GM12865 (cell line): ENCODE measurements around the gene SORCS2.

ENCODE experiments used
- DNase-seq: peaks from one replicate; pipeline ENCODE4 v3.0.0; 2010; ENCODE audit warnings: low read depth
- H3K4me3 ChIP-seq: 2 replicates; pipeline ENCODE4 v1.5.1; 2011; ENCODE audit warnings: mild to moderate bottlenecking, low read depth, low read length, control low read depth
- TF ChIP-seq, protein P1 (sequence below): IDR thresholded peaks from 2 replicates; pipeline ENCODE4 v1.5.1; 2011; ENCODE audit warnings: low read length, control low read depth, low read depth, inconsistent platforms; ENCODE audit not compliant: insufficient read depth; ENCODE audit errors: missing control alignments

SORCS2 gene

DNA sequence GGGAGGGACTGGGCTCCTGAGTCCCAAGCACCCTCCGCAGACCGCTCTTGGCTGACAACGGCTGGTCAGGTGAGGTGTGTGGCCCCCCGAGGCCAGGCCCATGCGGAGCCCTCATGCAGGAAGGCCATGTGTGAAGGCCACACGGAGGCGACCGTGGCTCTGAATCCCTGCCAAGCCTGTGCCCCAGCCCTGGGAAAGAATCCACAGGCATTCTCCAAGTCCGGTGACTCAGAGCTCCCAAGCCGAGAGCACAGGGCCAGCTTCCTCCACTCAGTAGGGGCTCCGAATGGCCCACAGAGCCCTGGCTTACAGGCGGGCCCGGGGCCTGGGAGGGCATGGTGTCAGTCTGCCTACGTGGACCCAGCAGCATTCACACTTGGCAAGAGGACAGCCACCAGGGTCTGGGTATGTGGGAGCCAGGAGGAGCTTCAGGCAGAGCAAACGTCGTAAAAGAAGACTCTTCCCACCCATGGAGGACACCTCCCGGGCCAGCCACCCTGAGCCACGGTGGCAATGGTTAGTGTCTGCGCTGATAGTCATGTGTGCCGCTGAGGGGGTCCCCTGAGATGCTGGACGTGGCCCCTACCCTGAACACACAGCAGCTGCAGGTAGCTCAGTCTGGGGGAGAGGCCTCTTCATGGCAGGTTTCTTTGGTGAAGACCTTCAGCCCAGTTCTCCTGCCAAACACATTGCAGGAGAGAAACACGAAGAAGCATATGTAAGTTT is 136.7 kb downstream of the SORCS2 start:
- TF ChIP-seq, protein P1, sequence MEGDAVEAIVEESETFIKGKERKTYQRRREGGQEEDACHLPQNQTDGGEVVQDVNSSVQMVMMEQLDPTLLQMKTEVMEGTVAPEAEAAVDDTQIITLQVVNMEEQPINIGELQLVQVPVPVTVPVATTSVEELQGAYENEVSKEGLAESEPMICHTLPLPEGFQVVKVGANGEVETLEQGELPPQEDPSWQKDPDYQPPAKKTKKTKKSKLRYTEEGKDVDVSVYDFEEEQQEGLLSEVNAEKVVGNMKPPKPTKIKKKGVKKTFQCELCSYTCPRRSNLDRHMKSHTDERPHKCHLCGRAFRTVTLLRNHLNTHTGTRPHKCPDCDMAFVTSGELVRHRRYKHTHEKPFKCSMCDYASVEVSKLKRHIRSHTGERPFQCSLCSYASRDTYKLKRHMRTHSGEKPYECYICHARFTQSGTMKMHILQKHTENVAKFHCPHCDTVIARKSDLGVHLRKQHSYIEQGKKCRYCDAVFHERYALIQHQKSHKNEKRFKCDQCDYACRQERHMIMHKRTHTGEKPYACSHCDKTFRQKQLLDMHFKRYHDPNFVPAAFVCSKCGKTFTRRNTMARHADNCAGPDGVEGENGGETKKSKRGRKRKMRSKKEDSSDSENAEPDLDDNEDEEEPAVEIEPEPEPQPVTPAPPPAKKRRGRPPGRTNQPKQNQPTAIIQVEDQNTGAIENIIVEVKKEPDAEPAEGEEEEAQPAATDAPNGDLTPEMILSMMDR, result no peak
- no peak overlapping the region for H3K4me3 ChIP-seq
- DNase-seq, result no peak

DNA sequence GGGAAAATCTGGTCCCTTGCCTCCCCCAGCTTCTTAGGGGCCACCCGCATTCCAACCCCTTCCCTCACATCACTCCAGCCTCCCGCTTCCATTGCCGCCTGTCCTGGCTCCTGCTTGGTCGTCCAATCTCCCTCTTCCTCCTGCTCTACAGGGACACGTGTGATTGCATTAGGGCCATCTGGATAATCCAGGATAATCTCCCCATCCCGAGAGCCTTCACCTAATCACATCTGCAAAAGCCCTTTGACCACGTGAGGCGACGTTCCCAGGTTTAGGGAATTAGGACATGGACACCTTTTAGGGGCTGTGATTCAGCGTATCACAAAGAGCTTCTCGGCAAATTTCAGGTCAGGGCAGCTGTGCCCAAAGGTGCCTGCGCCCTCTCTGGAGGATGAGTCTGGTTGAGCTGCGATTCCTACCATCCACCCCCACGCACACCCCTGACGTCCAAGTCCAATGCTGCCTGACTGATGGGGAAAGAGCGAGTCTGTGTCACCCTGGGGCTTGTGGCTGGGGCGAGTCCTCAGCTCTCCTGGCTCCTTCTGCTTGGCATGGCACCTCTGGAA is 137.8 kb downstream of the SORCS2 start:
- no peak for DNase-seq
- TF ChIP-seq, protein P1, result no peak
- H3K4me3 ChIP-seq, result no peak overlapping the region

DNA sequence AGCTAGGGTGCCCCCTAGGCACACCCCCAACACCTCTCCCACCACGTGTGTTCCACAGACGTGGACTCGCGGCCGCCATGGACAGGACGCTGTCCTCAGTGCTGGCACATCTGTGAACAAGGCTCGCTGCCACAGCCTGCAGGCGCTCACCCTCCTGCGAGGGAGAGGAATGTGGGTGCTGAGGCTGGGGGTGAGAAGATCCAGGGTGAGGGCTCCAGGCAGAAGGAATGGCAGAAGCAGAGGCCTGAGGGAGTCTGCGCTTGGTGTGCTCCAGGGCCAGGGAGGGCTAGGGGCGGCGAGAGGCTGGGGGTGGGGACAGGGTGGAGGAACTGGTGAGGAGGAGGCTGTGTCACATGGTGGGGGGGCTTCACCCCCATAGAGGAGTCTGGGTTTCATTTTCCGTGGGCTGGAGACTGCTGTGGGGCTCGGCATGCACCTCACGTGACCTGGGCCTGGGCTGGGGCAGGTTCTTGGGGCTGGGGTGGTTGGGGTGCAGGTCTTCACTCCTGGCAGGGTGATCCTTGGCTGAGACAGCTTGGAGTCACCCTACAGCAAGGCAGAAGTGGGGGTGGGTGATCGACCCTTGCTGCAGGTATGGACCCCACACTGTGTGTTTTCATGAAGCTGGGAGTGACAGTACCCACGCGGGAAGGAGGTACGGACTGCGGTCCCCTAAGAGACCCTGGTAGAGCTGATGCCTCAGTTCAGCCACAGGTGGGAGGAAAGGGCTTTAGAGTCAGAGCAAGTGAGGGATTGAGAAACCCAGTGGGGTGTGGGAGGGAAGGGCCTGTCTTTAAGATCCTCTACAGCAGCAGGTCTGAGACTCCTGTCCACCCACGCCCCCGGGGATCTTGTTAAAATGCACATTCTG is 138.7 kb downstream of the SORCS2 start:
- no peak overlapping the region for H3K4me3 ChIP-seq
- TF ChIP-seq, protein P1, result no peak
- no peak for DNase-seq

DNA sequence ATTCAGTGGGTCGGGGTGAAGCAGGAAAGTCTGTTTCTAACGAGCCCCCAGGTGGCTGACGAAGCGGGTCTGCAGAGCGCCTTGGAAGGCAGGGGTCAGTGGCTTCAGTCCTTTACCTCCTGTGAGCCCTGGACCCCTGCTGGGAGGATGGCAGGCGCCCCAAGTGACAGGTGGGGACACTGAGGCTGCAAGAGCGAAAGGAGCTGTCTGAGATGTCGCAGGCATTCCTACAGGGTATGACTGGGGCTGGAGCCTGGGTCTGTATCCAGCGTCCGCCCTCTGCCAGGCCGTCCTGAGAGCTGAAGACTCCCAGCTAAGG is 139.3 kb downstream of the SORCS2 start:
- TF ChIP-seq, protein P1, result no peak
- DNase-seq, result no peak
- no peak overlapping the region for H3K4me3 ChIP-seq

DNA sequence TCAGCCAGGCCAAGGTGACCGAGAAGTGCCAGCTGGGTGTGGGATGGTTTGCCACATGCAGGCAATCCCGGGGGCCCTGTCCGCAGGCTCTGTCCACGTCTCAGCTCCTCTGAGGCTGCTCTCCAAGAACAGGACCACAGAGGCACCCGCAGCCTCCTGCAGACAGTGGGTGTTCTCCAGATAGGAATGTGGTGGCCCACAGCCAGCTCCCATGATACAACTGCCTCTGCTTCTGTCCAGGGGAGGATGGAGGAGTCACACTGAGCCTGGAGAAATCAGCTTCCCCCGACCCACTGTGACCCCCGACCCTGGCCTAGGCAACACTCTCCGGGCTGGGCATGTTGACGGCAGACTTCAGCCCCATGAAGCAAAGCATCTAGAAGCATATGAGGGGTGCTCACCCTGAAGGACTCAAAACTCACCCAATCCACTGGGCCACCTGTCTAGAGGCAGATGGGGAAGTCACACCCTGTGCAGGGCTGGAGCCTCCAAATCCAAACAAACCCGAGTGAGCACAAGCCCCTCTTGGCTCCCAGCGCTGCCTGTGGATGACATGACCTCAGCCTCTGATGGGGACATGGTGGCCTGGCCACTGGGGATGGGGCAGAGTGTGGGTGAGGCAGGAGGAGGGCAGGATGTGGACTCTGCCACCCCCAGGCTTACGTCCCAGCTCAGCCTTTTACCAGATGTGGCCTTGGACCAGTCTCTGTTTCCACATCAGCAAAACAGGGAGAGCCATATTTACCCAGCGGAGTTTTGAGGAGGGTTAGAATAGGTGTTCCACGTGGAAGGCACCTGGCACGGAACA is 140.1 kb downstream of the SORCS2 start:
- TF ChIP-seq, protein P1, result no peak
- no peak overlapping the region for H3K4me3 ChIP-seq
- DNase-seq, result no peak

DNA sequence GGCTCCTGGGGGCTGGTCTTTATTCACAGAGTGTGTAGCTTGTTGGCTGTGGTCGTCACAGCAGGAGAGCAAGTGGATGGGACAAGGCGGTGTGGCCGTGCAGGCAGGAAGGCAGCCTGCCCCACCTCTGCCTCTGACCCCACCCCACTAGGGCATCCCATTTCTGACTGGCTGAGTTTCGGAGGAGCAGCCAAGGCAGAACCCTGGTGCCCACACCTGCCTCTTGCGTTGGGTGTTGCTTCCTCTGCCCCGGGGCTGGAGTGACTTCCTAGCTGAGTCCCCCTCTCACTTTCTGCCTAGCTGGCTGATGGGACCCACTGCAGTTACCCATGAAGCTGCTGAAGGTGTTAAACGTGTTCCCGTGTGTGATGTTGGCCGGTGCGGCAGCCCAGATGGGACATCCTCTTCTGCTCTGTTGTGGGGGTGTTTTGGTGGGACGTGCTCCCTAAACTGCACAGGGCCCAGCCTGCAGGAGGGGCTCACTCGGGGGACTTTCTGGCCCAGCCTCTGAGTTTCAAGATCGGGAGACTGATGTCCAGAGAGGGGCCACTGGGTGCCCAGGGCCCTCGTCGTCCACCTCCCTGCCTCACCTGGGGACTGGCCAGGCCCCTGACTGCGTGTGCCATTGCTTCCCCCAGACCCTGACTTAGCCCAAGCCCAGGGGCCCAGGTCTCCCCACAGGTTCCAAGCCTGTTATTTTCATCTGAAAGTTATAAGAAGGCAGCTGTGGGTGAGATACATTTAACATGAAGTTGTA is 140.9 kb downstream of the SORCS2 start:
- DNase-seq, result no peak
- TF ChIP-seq, protein P1, result no peak

More for the DNA sequence above, 140.9 kb downstream of the SORCS2 start:
- H3K4me3 ChIP-seq, result no peak overlapping the region
